CD4-positive, alpha-beta T cell treated with Interleukin-17A for 1 hour (primary cell): ENCODE data around the gene MPP3.
A peak's percentile ranks its signal among the peaks of the same experiment; 100 is the strongest.

ENCODE experiments used
- DNase-seq: peaks from one replicate; pipeline ENCODE4 v3.0.0-alpha.2; 2020

Gene MPP3

GRCh38 chr17:43769426-43769825 is 63.5 kb downstream of the MPP3 start:
- DNase-seq = no peak

- DNase-seq = no peak
Observed at GRCh38 chr17:43768943-43769342, 64.0 kb downstream of the MPP3 start.

GRCh38 chr17:43768382-43768781 is 64.6 kb downstream of the MPP3 start:
- peak; percentile 28 for DNase-seq

- DNase-seq = no peak
Observed at GRCh38 chr17:43767713-43768059, 65.3 kb downstream of the MPP3 start.

GRCh38 chr17:43767053-43767712 is 65.8 kb downstream of the MPP3 start:
- no peak for DNase-seq

GRCh38 chr17:43766413-43767052 is 66.4 kb downstream of the MPP3 start:
- peak; percentile 39 for DNase-seq

- DNase-seq = peak; percentile 89
Observed at GRCh38 chr17:43760254-43760852, 72.6 kb downstream of the MPP3 start.

- no peak for DNase-seq
Observed at GRCh38 chr17:43759836-43760235, 73.1 kb downstream of the MPP3 start.

GRCh38 chr17:43758497-43759174 is 74.3 kb downstream of the MPP3 start, which contains the start of gene SOST:
Gene SOST, minus strand, starts transcription at chr17:43758791. Its CDS starts 50 bp downstream, at chr17:43758741.
- DNase-seq = no peak

- DNase-seq = no peak
Observed at GRCh38 chr17:43758086-43758485, 74.9 kb downstream of the MPP3 start.

- no peak for DNase-seq
Observed at GRCh38 chr17:43757171-43757660, 75.7 kb downstream of the MPP3 start.

GRCh38 chr17:43756201-43756600 is 76.7 kb downstream of the MPP3 start:
- DNase-seq = no peak

- no peak for DNase-seq
Observed at GRCh38 chr17:43755389-43755875, 77.5 kb downstream of the MPP3 start.

GRCh38 chr17:43754947-43755346 is 78.0 kb downstream of the MPP3 start:
- no peak for DNase-seq

GRCh38 chr17:43753493-43754129 is 79.3 kb downstream of the MPP3 start:
- DNase-seq = peak; percentile 25
